Gastroesophageal sphincter (tissue), 3 donors: ENCODE data around the gene RIPOR2.

ENCODE experiments used
- EP300 ChIP-seq: sonication (generic); formaldehyde crosslinking; IDR thresholded peaks from one replicate; pipeline ENCODE4 v1.6.1; 2017; ENCODE audit warnings: antibody characterized with exemption, mild to moderate bottlenecking
- TF ChIP-seq, protein P1 (sequence below), 4 experiments: fragments of 200-600 bp in 2 of 4; fragments of 450-650 bp in 2 of 4; sonication (generic) in 1 of 4; IDR thresholded peaks; one replicate each; pipeline ENCODE4 v1.5.1; 2017 to 2019; ENCODE audit warnings: antibody characterized with exemption in 4 of 4, mild to moderate bottlenecking in 2 of 4, moderate library complexity in 2 of 4

DNA sequence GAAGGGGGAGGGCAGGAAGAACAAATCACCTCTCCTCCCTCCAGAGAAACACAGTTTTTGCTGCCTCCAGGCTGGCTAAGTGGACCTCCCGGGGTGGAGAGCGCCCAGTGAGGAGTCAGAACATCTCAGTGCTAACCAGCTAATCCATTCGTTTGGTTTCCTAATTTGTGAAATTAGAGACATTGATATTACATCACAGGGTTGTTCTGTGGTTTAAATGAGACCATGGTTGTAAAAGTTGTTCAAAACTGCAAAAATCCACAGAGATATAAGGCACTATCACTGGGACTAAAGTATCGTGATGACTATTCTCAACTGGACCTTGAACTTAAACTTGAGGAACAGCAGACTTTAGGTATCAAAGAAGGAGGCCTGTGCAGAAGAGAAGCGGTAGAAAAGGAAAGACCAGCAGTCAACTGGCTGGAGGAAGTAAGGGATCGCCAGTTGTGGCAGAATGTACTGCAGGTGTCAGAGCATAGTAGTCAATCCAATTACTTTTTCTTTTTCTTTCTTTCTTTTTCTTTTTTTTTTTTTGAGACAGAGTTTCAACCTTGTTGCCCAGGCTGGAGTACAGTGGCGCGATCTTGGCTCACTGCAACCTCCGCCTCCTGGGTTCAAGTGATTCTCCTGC is 33.9 kb downstream of the RIPOR2 start:
- TF ChIP-seq, protein P1, sequence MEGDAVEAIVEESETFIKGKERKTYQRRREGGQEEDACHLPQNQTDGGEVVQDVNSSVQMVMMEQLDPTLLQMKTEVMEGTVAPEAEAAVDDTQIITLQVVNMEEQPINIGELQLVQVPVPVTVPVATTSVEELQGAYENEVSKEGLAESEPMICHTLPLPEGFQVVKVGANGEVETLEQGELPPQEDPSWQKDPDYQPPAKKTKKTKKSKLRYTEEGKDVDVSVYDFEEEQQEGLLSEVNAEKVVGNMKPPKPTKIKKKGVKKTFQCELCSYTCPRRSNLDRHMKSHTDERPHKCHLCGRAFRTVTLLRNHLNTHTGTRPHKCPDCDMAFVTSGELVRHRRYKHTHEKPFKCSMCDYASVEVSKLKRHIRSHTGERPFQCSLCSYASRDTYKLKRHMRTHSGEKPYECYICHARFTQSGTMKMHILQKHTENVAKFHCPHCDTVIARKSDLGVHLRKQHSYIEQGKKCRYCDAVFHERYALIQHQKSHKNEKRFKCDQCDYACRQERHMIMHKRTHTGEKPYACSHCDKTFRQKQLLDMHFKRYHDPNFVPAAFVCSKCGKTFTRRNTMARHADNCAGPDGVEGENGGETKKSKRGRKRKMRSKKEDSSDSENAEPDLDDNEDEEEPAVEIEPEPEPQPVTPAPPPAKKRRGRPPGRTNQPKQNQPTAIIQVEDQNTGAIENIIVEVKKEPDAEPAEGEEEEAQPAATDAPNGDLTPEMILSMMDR (IDR thresholded peaks at IDR 0.05) = no peak
- no peak for TF ChIP-seq EP300
